GM19043 (cell line): ENCODE data around the gene KCNQ1.

Experiments used
- ATAC-seq: cut with Tn5 transposase; IDR thresholded peaks from one replicate; pipeline ENCODE4 v1.9.1; 2021; ENCODE audit warnings: low read depth; ENCODE audit not compliant: unreplicated experiment

KCNQ1 gene

GRCh38 chr11:2521081-2521732, 76.4 kb downstream of the KCNQ1 start:
- no peak for ATAC-seq

- ATAC-seq = no peak
Observed at GRCh38 chr11:2521733-2522630, 77.2 kb downstream of the KCNQ1 start.

- ATAC-seq = no peak
Observed at GRCh38 chr11:2522631-2523255, 77.9 kb downstream of the KCNQ1 start.

- no peak for ATAC-seq
Observed at GRCh38 chr11:2523821-2524391, 79.1 kb downstream of the KCNQ1 start.

GRCh38 chr11:2524446-2525165, 79.8 kb downstream of the KCNQ1 start:
- no peak for ATAC-seq

GRCh38 chr11:2525166-2525861, 80.5 kb downstream of the KCNQ1 start:
- ATAC-seq = no peak

GRCh38 chr11:2525941-2526807, 81.4 kb downstream of the KCNQ1 start:
- ATAC-seq = no peak

GRCh38 chr11:2526808-2527381, 82.1 kb downstream of the KCNQ1 start:
- peak; percentile 70 for ATAC-seq

GRCh38 chr11:2527621-2528291, 82.9 kb downstream of the KCNQ1 start:
- ATAC-seq = no peak

- ATAC-seq = no peak
Observed at GRCh38 chr11:2528301-2529050, 83.7 kb downstream of the KCNQ1 start.

- ATAC-seq = no peak
Observed at GRCh38 chr11:2529173-2529572, 84.4 kb downstream of the KCNQ1 start.

GRCh38 chr11:2529636-2530035, 84.8 kb downstream of the KCNQ1 start:
- no peak for ATAC-seq

- no peak for ATAC-seq
Observed at GRCh38 chr11:2530131-2530854, 85.5 kb downstream of the KCNQ1 start.

- no peak for ATAC-seq
Observed at GRCh38 chr11:2530855-2531200, 86.0 kb downstream of the KCNQ1 start.

- ATAC-seq = no peak
Observed at GRCh38 chr11:2531277-2531986, 86.6 kb downstream of the KCNQ1 start.

GRCh38 chr11:2531987-2532703, 87.3 kb downstream of the KCNQ1 start:
- no peak for ATAC-seq
